Neural cell (in vitro differentiated cells): ENCODE data around the gene DAAM2. TPM values are rescaled to one million over a fixed set of nuclear protein-coding genes. Genes with fewer than 3 reads are reported as not detected.

Experiments used
- H2AFZ ChIP-seq: fragments of 200-600, 300-800 bp; sonication (generic), shearing (Covaris generic); 2 replicates; pipeline ENCODE4 v1.6.0; 2014; ENCODE audit warnings: low read depth, mild to moderate bottlenecking, antibody characterized with exemption, low read length, moderate library complexity
- H3F3A ChIP-seq: fragments of 200-600 bp; shearing (Covaris generic); 2 replicates; pipeline ENCODE4 v1.6.1; 2016; ENCODE audit warnings: mild to moderate bottlenecking, moderate library complexity, mixed read lengths, antibody characterized with exemption, low read length; ENCODE audit not compliant: insufficient read depth, poor library complexity, severe bottlenecking
- H3K27ac ChIP-seq: fragments of 200-600, 300-800 bp; sonication (generic), shearing (Covaris generic); 2 replicates; pipeline ENCODE4 v1.5.1; 2014; ENCODE audit warnings: mild to moderate bottlenecking, low read length, moderate library complexity
- H3K27me3 ChIP-seq: fragments of 300-800, 200-600 bp; sonication (generic), shearing (Covaris generic); 2 replicates; pipeline ENCODE4 v1.6.0; 2014; ENCODE audit warnings: mild to moderate bottlenecking, low read depth, low read length, moderate library complexity; ENCODE audit not compliant: insufficient read depth
- H3K36me3 ChIP-seq: fragments of 300-800, 200-600 bp; sonication (generic), shearing (Covaris generic); 2 replicates; pipeline ENCODE4 v1.5.1; 2014; ENCODE audit warnings: mild to moderate bottlenecking, antibody characterized with exemption, low read length, moderate library complexity; ENCODE audit not compliant: insufficient read depth
- H3K4me2 ChIP-seq: fragments of 300-800, 200-600 bp; sonication (generic), shearing (Covaris generic); 2 replicates; pipeline ENCODE4 v1.6.0; 2014; ENCODE audit warnings: mild to moderate bottlenecking, low read length
- H3K4me3 ChIP-seq: fragments of 300-800, 200-600 bp; sonication (generic), shearing (Covaris generic); 2 replicates; pipeline ENCODE4 v1.5.1; 2014; ENCODE audit warnings: mild to moderate bottlenecking, low read length, moderate library complexity
- H3K79me2 ChIP-seq: fragments of 200-600 bp; shearing (Covaris generic); replicated peaks from 2 replicates; pipeline ENCODE4 v1.6.0; 2014; ENCODE audit warnings: mild to moderate bottlenecking, low read length, moderate library complexity; ENCODE audit not compliant: insufficient read depth
- H3K9ac ChIP-seq: fragments of 300-800, 200-600 bp; sonication (generic), shearing (Covaris generic); 2 replicates; pipeline ENCODE4 v1.6.1; 2016; ENCODE audit warnings: mild to moderate bottlenecking, low read length, mixed read lengths
- H3K9me2 ChIP-seq: fragments of 200-600 bp; shearing (Covaris generic); 2 replicates; pipeline ENCODE4 v1.6.1; 2016; ENCODE audit warnings: mild to moderate bottlenecking, low read length, mixed read lengths; ENCODE audit not compliant: insufficient read depth
- H3K9me3 ChIP-seq: fragments of 200-600, 300-800 bp; sonication (generic), shearing (Covaris generic); 2 replicates; pipeline ENCODE4 v1.6.1; 2016; ENCODE audit warnings: mild to moderate bottlenecking, mixed run types, low read length, moderate library complexity, mixed read lengths
- H4K20me1 ChIP-seq: fragments of 200-600 bp; shearing (Covaris generic); 2 replicates; pipeline ENCODE4 v1.6.1; 2016; ENCODE audit warnings: mild to moderate bottlenecking, mixed run types; ENCODE audit not compliant: insufficient read depth
- EP300 ChIP-seq: fragments of 450-650 bp; conservative IDR thresholded peaks from 2 replicates; pipeline ENCODE4 v1.6.1; 2014; ENCODE audit warnings: antibody characterized with exemption, mild to moderate bottlenecking, moderate library complexity; ENCODE audit not compliant: poor library complexity, severe bottlenecking
- EZH2 ChIP-seq: fragments of 200-600, 300-800 bp; shearing (Covaris generic), sonication (generic); IDR thresholded peaks from 2 replicates; pipeline ENCODE4 v1.6.1; 2014; ENCODE audit warnings: antibody characterized with exemption, low read length, borderline replicate concordance, mild to moderate bottlenecking; ENCODE audit not compliant: insufficient read depth, poor library complexity, severe bottlenecking
- MXI1 ChIP-seq: fragments of 450-650 bp; conservative IDR thresholded peaks from 2 replicates; pipeline ENCODE4 v1.6.1; 2014; ENCODE audit warnings: antibody characterized with exemption, mild to moderate bottlenecking; ENCODE audit not compliant: poor library complexity, severe bottlenecking
- POLR2AphosphoS5 ChIP-seq: IDR thresholded peaks from 2 replicates; pipeline ENCODE4 v1.6.1; 2012
- RAD21 ChIP-seq: fragments of 450-650 bp; conservative IDR thresholded peaks from 2 replicates; pipeline ENCODE4 v1.6.1; 2014; ENCODE audit warnings: antibody characterized with exemption, mild to moderate bottlenecking, moderate library complexity
- REST ChIP-seq: IDR thresholded peaks from 2 replicates; pipeline ENCODE4 v1.6.1; 2012; ENCODE audit warnings: borderline replicate concordance
- SMC3 ChIP-seq: fragments of 450-650 bp; conservative IDR thresholded peaks from 2 replicates; pipeline ENCODE4 v1.6.1; 2014; ENCODE audit warnings: antibody characterized with exemption, mild to moderate bottlenecking, moderate library complexity; ENCODE audit not compliant: poor library complexity
- TAF1 ChIP-seq: IDR thresholded peaks from 2 replicates; pipeline ENCODE4 v1.6.1; 2012; ENCODE audit warnings: low read depth
- polyA plus RNA-seq: library from polyadenylated mRNA; depleted of rRNA; stranded (reverse); fragments of >200 nt; gene quantifications from 2 replicates; pipeline ENCODE4 v1.2.3, GENCODE V29; 2014
- TF ChIP-seq, protein P1 (sequence below): fragments of 450-650 bp; IDR thresholded peaks from 2 replicates; pipeline ENCODE4 v1.5.1; 2014; ENCODE audit warnings: antibody characterized with exemption, mild to moderate bottlenecking, moderate library complexity; ENCODE audit not compliant: poor library complexity, severe bottlenecking

The DAAM2 gene
- polyA plus RNA-seq, 1 donor from 2014 or later = 1.2 TPM

GRCh38 chr6:39836606-39837005 is 44.4 kb downstream of the DAAM2 start:
- no peaks in the 10 kb centered on the region for H3K36me3 ChIP-seq
- H3K4me3 ChIP-seq = no peak overlapping the region
- H4K20me1 ChIP-seq = no peaks in the 10 kb centered on the region
- no peak overlapping the region for H3K27ac ChIP-seq
- no peaks in the 10 kb centered on the region for H3K27me3 ChIP-seq
- H3K9me3 ChIP-seq = no peaks in the 10 kb centered on the region
- no peaks in the 10 kb centered on the region for H3F3A ChIP-seq
- no peak overlapping the region for H3K4me2 ChIP-seq
- no peaks in the 10 kb centered on the region for H3K9me2 ChIP-seq
- TF ChIP-seq MXI1 = no peak
- no peak for TF ChIP-seq POLR2AphosphoS5
- no peak for TF ChIP-seq REST
- no peak for TF ChIP-seq EP300
- TF ChIP-seq SMC3 = no peak
- TF ChIP-seq, protein P1, sequence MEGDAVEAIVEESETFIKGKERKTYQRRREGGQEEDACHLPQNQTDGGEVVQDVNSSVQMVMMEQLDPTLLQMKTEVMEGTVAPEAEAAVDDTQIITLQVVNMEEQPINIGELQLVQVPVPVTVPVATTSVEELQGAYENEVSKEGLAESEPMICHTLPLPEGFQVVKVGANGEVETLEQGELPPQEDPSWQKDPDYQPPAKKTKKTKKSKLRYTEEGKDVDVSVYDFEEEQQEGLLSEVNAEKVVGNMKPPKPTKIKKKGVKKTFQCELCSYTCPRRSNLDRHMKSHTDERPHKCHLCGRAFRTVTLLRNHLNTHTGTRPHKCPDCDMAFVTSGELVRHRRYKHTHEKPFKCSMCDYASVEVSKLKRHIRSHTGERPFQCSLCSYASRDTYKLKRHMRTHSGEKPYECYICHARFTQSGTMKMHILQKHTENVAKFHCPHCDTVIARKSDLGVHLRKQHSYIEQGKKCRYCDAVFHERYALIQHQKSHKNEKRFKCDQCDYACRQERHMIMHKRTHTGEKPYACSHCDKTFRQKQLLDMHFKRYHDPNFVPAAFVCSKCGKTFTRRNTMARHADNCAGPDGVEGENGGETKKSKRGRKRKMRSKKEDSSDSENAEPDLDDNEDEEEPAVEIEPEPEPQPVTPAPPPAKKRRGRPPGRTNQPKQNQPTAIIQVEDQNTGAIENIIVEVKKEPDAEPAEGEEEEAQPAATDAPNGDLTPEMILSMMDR = no peak
- TF ChIP-seq TAF1 = no peak
- no peak for TF ChIP-seq RAD21
- H3K79me2 ChIP-seq = no peaks in the 10 kb centered on the region
- H3K9ac ChIP-seq = no peak overlapping the region
- no peak overlapping the region for H2AFZ ChIP-seq

- H3K9ac ChIP-seq = no peak overlapping the region
- no peak for TF ChIP-seq TAF1
- no peak for TF ChIP-seq EZH2
- no peak for TF ChIP-seq MXI1
- no peak for TF ChIP-seq REST
- TF ChIP-seq, protein P1 = no peak
- TF ChIP-seq SMC3 = no peak
- no peak for TF ChIP-seq EP300
- TF ChIP-seq POLR2AphosphoS5 = no peak
- TF ChIP-seq RAD21 = no peak
- no peaks in the 10 kb centered on the region for H3K27me3 ChIP-seq
- H4K20me1 ChIP-seq = no peaks in the 10 kb centered on the region
- no peak overlapping the region for H3K4me3 ChIP-seq
- H3K36me3 ChIP-seq = no peaks in the 10 kb centered on the region
- no peaks in the 10 kb centered on the region for H3K9me3 ChIP-seq
- no peak overlapping the region for H2AFZ ChIP-seq
- H3K9me2 ChIP-seq = no peaks in the 10 kb centered on the region
- H3K4me2 ChIP-seq = no peak overlapping the region
- no peak overlapping the region for H3K27ac ChIP-seq
- no peaks in the 10 kb centered on the region for H3K79me2 ChIP-seq
- H3F3A ChIP-seq = no peaks in the 10 kb centered on the region
These were observed 47.3 kb downstream of the DAAM2 start for GRCh38 chr6:39839445-39839844.
